Activated CD4-positive, alpha-beta T cell treated with anti-CD3 and anti-CD28 coated beads for 24 hours (primary cell): ENCODE data around the gene RINT1.
"Not testable (repeated sequence)": the region's sequence is repeated elsewhere in the genome, so short reads cannot be mapped to it uniquely, and the experiment has no call there.

Experiments used
- DNase-seq, 2 donors: peaks; one replicate each; pipeline ENCODE4 v3.0.0-alpha.2; 2020; ENCODE audit warnings: low read depth in 2 of 2

Gene RINT1

DNA sequence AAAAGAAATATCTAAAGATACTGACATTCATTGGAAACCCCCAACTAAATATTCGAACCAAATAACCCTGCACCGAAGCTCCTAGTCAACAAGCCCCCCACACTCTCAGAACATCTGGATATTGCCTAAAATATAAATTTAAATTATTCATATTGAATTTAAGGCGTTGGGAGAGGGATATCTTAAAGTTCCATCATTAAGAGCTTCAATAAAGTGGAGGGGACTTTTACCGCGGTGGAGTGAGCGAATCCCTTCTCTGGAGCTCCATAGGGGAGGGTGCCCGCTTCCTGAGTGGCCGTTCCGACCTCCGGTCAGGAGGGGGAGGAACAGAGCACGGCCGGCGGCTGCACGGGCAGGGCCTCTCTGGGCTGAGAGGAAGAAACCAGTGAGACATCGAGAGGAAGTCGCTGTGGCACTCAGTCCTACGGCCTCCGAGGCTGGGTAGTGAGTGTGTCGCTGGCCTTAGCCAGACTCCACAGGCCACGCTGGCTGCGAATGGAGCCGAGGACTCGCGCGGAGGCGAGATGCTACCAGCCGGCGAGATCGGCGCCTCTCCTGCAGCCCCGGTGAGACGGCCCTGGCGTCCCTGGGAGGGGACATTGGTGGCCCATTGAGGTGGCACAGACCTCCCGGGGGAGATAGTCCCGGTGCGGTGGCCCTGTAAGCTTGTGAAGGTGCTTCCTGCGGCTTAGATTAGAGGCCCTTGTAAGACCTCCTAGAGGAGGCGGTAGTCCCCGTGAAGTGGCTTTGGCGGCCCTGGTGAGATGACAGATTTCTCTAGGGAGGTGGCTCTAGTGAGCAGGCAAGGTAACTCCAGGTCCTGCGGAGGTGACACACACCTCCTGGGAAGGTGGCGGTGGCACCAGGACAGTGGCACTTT, at the start of gene RINT1:
Gene RINT1 (plus strand): TSS at position 410 of the 880 bp plus-strand sequence. CDS start 115 bp downstream, at position 525.
- peak; percentile 83 to 88 for DNase-seq

DNA sequence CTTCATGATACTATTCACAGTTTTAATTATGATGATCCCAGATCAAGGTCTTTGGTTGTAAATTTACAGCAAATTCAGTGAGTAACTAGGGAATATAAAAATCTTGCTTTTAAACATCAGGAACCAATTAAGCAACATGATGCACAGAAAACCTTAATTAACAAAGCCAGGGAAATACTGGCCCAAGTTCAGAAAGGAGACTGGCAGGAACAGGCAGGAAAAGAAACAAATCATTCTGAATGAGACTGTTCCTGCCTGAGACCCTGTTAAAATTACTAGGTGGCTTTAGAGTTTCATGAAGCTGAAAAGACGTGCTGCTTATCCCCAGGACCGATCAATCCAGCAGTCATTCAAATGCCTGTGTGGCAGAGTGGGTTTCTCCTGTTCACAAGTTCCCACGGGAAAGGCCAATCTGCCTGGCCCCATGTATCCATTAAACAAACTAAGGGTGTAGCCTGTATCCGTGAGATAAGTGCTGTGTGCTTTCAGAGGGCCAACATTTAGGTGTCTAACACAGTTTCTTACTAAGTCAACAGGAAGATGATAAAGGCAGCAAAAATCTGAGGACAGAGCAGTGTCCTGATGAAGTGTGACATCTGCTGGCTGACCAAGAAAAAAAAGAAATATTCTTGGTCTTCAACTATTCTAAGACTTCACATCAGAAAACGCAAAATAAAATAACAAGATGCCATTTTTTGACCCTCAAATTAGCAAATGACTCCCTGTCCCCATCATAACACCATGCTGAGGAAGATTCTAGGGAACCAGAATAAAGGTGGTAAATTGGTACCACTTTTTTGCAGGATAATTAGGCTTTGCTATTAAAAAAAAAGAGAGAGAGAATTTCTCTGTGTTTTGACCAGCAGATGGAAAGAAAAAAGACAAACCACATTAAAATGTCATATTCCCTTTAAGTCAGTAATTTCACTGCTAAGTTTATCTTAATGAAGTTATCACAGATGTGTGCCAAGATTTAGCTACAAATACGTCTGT, 44.1 kb upstream of the RINT1 start:
- no peak for DNase-seq

DNA sequence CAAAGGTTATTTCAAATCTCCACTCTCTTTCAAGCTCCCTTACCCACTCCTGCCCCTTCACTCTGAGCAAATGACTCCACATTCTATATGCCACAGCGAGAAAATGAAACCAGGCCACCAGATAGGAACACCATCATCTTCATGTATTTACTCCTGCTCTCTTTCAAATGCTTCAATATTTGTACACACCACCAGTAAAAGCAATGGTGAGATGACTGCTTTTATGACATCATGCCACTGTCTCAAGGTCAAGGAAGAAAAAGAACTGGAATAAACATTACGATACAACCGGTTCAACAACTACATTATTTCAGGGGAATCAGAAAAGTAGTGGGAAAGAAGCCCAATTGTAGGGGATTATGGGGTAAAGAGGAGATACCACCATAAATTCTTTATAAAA, 42.6 kb upstream of the RINT1 start:
- DNase-seq, result no peak

DNA sequence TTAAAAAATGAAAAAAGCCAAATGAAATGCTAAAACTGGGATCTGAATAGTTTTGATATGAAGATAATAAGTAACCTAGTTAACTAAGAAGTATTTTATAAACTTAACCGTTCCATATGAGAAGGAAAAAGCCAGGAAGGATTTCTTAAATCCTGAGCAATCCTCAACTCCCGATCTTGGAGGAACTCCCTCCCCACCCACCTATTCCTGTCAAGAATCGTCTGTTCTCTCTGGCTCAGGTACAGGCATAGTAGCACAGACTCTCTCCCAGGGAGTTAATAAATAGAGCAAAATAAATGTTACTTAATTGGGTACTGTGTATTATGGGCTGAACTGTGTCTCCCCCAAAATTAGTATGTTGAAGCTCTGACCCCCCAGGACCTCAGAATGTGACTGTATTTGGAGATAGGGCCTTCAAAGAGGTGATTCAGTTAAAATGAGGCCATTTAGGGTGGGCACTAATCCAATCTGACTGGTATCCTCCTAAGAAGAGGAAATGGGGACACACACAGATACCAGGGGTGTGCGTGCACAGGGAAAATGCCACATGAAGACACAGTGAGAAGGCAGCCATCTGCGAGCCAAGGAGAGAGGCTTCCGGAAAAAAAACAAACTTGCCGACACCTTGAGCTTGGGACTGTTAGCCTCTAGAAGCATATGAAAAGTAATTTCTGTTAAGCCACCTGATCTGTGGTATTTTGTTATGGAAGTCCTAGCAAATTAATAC, 38.6 kb upstream of the RINT1 start:
- DNase-seq, result no peak

DNA sequence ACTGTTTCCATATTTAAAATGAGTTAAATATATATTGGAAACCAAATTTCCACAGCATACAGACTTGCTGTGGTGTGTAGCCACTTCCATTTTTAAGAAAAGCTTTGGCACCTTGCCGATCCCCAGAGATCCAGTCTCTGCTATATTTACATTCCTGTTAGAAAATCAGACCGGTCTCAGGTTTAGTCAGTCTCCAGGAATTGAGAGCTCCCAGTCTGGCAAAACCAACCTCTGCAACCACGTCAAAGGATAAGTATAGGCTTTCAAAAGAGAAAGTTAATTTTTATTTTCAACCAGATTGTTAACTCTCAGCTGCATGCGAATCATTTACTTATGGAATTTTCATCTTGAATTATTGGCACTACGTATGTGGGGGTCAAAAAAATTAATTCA, 38.1 kb upstream of the RINT1 start:
- no peak for DNase-seq

DNA sequence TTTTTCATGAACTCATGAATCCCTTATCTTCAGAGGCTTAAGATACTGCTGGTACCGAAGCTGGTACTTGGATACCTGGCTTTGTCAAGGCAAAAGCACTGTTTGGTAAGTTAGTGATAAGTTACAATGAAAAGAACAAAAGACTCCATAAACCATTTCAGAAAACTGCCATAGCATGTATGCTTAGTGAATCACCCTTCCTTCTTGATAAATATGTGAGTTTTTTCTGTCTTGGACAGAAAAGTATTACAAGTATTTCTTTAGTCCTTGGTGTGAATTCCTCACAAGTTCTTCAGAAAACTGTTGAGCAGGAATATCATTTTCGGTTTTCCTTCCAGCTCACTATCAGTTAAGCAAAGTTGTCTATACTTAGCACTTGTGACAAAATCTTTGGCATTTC, 35.5 kb upstream of the RINT1 start:
- DNase-seq, result no peak

DNA sequence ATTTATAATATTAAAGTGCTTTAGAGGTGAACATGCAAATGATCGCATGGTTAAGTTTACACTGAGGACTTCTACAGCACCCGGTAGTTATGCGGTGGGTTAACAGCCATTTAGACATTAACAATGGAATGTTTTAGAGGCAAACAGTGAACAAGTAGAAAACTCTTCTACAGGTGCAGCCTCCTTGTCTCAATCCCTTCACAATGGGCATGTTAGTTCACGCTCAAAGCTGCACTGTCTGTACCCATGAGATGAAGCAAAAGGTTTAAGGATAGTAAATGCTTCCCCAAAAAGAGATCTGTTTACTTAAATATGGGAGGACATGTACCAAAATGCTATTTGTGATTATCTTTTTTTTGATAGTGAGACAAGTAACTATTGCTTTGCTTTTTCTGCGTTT, 35.0 kb upstream of the RINT1 start:
- no peak for DNase-seq

DNA sequence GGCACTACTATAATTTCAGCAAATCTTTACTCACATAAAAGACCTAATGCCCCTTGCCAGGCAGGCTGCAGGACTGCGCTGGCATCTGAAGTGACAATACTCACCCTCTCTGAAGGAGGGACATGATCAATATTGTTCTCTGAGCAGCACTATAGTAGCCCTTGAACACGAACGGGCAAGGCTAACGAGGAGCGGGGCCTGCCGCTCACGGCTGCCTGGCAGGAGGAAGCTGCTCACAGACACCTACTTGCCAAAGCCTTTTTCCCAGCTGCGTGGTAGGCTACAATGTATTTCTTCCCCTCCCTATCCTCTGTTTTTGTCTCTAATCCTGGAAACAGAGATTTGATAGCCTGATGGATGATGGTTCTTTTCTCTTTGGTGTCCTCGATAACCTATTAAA, 29.8 kb upstream of the RINT1 start:
- no peak for DNase-seq

DNA sequence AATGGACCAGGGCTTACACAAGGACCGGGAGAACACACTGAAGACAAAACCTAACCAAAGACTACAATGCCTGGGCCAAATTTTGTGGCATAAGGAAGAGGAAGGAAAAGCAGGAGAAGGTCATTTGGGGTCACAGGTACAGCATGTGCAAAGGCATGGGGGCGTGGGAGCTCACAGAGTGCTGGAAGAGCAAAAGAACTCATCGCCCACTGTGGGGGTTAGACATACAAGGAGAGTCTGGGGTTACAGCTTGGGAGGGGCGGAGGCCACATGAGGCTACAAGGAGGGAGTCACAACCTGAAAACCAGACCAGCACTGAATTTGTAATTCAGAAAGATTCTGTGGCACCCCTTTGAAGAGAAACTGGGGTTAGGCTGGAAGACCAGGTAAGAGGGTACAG, 19.6 kb upstream of the RINT1 start:
- DNase-seq, result no peak

DNA sequence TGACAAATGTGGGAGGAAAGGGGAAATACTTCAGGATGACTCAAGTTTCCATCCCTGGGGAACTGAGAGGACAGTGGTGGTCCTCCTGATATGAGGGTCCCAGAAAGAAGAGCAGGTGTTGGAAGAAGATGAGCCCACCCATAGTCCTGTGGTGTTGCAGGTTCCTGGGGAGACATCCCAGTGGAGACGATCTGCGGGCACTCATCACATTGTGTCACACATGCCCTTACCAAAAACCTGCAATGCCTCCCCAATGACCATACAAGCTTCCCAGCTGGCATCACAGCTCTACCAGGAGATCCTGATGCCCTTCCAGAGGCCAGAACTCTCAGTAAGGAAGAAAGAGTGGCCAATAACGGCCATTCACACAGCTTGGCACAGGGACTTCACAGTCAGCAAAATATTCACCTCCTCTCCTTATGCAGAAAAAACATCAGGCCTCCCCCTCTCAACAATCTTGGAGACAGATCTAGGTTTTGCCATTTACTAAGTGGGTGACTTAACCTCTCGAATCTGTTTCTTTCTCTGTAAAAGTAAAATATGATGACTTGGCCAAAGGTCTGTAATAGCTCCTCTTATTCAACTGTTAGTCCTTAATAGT, 19.0 kb upstream of the RINT1 start:
- no peak for DNase-seq

DNA sequence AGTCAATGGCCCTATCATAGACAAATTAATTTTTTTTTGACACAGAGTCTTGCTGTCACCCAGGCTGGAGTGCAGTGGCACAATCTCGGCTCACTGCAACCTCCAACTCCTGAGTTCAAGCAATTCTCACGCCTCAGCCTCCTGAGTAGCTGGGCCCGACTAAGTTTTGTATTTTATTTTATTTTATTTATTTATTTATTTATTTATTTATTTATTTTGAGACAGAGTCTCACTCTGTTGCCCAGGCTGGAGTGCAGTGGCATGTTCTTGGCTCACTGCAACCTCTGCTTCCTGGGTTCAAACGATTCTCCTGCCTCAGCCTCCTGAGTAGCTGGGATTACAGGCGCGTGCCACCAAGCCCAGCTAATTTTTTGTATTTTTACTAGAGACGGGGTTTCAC, 16.4 kb upstream of the RINT1 start:
- not testable (repeated sequence) for DNase-seq

DNA sequence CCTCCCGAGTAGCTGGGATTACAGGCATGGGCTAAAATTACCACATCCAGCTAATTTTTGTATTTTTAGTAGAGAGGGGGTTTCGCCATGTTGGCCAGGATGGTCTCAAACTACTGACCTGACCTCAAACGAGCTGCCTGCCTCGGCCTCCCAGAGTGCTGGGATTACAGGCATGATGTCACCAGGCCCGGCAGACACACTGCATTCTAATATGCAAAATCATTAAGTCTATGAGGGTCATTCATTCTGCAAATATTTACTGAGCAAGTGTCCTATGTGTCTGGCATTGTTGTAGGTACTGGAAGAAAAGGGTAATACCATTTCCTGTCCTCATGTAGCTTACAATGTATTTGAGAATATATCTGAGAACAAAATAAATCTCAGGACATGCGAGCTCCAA, 12.6 kb upstream of the RINT1 start:
- no peak for DNase-seq

DNA sequence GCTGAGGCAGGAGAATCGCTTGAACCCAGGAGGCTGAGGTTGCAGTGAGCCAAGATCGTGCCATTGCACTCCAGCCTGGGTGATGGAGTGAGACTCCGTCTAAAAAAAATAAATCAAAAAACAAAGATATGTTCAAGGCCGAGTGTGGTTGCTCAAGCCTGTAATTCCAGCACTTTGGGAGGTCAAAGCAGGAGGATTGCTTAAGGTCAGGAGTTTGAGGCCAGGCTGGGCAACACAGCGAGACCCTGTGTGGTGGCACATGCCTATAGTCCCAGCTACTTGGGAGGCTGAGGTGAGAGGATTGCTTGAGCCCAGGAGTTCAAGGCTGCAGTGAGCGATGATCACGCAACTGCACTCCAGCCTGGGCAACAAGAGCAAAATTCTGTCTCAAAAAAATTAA, 11.4 kb upstream of the RINT1 start:
- DNase-seq, result not testable (repeated sequence)

DNA sequence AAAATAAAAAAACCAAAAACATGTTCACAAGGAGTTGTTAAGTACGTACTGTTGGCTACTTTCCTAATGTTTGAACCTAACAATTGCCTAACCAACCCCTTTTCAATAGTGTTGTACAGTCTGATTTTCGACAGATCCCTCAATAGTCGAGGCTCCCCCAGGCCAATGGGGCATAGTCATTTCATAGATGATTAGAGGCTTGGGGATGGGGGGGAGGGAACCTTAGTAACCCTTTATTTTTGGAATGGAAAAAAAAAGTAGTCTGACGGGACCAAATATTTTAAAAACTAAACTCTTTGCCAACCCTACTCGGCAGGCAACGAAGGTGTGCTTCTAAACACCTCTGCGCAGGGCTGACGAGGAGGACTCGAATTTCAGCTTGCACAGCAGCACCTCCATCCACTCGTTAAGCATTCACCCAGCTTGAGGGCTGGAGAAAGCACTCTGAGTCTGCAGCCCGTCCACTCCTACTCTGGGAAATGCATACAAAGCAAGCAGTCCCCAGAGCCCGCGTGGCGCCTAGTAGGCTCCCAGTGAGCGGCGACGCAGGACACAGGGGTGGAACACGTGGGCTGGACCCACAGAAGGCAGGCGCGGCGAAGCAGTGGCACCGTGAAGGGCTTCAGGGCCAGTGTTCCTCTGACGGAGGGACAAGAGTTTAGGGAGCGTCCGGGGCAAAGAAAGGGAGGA, 10.8 kb upstream of the RINT1 start:
- DNase-seq, result peak; percentile 13 to 33

DNA sequence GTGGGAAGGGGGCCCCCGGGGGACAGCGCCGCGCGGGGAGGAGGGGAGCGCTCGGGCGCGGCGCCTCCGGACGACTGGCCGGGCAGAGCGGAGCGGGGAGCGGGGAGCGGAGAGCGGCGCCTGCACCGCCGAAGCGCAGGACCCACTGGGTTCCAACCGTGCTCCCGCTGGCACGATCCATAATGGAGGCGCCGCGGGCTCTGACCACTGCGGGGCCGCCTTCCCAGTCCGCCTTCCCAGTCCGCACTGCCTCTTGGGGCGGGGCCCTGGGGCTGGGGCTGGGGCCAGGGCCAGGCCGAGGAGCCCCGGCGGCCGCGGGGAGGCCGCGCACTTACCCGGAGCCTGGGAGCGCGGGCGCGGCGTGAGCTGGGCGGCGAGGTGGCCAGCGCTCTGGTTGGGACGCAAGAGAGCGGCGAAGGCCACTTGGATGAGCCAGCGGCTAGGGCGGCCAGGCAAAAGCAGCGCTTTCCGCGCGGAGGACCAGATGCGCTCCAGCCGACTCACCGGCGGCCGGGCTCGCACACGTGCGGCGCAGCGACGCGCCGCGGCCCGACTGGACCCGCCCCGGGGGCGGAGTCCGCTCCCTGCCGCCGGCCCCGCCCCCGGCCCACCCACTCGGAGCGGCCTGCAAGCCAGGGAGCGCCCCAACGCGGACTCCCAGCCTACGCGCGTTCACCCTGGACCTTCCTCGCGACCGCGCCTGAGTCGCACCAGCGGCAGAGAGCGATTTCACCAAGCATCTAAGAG, 10.1 kb upstream of the RINT1 start, which contains the start of gene PUS7:
Gene PUS7 (minus strand): TSS at position 555 of the 747 bp plus-strand sequence. CDS start 13,759 bp downstream, outside the sequence.
- DNase-seq, result peak; percentile 67 to 81

DNA sequence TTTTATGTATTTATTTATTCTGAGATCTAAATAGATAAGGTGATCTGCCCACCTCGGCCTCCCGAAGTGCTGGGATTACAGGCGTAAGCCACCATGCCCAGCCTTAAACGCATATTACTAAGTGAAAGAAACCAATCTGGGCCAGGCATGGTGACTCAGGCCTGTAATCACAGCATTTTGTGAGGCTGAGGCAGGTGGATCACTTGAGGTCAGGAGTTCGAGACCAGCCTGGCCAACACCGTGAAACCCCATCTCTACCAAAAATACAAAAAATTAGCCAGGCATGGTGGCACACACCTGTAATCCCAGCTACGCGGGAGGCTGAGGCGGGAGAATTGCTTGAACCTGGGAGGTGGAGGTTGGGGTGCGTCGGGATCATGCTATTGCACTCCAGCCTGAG, 7.6 kb upstream of the RINT1 start:
- not testable (repeated sequence) for DNase-seq

DNA sequence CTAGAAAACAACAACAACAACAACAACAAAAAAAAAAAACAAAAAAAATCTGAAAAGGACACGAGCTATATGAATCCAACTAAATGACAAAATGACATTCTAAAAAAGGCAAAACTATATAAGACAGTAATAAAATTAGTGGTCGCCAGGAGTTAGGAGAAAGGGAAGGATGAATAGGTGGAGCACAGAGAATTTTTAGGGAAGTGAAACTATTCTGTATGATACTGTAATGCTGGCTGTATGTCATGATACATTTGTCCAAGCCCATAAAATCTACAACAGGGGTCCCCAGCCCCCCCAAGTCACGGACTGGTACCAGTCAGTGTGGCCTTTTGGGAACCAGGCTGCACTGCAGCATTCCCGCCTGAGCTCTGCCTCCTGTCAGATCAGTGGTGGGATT, 7.2 kb upstream of the RINT1 start:
- DNase-seq, result no peak

DNA sequence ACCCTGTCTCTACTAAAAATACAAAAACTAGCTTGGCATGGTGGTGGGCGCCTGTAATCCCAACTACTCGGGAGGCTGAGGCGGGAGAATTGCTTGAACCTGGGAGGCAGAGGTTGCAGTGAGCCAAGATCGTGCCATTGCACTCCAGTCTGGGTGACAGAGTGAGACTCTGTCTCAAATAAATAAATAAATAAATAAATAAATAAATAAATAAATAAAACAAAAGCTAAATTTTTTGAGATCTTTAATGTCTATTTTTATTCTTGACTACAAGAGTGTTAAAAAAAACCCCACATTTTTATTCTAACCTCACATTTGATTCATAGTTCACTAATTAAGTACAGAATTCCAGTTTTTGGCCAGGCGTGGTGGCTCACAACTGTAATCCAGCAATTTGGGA, 4.3 kb upstream of the RINT1 start:
- DNase-seq, result not testable (repeated sequence)

DNA sequence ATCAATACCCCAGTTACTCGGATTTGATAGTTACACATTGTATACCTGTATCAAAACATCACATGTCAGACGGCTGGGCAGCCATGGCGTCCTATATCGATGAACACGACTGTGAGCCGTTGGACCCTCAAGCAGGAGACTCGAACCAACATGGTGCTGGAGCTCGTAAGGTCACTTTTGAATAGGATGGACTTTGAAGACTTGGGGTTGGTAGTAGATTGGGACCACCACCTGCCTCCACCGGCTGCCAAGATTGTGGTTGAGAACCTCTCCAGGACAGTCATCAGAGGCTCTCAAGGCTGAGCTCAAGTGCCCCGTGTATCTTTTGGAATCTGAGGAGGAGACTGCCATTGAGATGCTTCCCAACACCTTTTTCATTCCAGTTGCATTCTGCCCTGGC, 1.9 kb upstream of the RINT1 start:
- no peak for DNase-seq

DNA sequence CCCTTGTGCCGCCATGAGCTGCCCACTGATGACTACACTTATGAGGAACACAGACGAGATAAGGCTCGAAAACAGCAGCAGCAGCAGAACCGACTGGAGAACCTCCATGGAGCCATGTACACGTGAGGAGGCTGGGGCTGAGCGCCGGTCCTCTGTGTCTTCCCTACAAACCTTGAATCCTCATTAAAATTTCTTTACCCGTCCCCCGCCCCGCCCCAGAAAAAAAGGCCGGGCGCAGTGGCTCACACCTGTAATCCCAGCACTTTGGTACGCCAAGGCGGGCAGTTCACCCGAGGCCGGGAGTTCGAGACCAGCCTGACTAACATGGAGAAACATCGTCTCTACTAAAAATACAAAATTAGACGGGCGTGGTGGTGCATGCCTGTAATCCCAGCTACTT, 1.5 kb upstream of the RINT1 start:
- DNase-seq, result no peak
